Measurements from ENCODE around the gene ZMYND19. TPM values are rescaled to one million over a fixed set of nuclear protein-coding genes. Genes with fewer than 3 reads are reported as not detected.

The ZMYND19 gene
- total and polyA plus RNA-seq, 2 of the 8 experiments (the other 6 are each of a cell fraction or from before 2014, with no cell fraction given): 42.4 to 58.7 TPM

- TF ChIP-seq, protein P1, sequence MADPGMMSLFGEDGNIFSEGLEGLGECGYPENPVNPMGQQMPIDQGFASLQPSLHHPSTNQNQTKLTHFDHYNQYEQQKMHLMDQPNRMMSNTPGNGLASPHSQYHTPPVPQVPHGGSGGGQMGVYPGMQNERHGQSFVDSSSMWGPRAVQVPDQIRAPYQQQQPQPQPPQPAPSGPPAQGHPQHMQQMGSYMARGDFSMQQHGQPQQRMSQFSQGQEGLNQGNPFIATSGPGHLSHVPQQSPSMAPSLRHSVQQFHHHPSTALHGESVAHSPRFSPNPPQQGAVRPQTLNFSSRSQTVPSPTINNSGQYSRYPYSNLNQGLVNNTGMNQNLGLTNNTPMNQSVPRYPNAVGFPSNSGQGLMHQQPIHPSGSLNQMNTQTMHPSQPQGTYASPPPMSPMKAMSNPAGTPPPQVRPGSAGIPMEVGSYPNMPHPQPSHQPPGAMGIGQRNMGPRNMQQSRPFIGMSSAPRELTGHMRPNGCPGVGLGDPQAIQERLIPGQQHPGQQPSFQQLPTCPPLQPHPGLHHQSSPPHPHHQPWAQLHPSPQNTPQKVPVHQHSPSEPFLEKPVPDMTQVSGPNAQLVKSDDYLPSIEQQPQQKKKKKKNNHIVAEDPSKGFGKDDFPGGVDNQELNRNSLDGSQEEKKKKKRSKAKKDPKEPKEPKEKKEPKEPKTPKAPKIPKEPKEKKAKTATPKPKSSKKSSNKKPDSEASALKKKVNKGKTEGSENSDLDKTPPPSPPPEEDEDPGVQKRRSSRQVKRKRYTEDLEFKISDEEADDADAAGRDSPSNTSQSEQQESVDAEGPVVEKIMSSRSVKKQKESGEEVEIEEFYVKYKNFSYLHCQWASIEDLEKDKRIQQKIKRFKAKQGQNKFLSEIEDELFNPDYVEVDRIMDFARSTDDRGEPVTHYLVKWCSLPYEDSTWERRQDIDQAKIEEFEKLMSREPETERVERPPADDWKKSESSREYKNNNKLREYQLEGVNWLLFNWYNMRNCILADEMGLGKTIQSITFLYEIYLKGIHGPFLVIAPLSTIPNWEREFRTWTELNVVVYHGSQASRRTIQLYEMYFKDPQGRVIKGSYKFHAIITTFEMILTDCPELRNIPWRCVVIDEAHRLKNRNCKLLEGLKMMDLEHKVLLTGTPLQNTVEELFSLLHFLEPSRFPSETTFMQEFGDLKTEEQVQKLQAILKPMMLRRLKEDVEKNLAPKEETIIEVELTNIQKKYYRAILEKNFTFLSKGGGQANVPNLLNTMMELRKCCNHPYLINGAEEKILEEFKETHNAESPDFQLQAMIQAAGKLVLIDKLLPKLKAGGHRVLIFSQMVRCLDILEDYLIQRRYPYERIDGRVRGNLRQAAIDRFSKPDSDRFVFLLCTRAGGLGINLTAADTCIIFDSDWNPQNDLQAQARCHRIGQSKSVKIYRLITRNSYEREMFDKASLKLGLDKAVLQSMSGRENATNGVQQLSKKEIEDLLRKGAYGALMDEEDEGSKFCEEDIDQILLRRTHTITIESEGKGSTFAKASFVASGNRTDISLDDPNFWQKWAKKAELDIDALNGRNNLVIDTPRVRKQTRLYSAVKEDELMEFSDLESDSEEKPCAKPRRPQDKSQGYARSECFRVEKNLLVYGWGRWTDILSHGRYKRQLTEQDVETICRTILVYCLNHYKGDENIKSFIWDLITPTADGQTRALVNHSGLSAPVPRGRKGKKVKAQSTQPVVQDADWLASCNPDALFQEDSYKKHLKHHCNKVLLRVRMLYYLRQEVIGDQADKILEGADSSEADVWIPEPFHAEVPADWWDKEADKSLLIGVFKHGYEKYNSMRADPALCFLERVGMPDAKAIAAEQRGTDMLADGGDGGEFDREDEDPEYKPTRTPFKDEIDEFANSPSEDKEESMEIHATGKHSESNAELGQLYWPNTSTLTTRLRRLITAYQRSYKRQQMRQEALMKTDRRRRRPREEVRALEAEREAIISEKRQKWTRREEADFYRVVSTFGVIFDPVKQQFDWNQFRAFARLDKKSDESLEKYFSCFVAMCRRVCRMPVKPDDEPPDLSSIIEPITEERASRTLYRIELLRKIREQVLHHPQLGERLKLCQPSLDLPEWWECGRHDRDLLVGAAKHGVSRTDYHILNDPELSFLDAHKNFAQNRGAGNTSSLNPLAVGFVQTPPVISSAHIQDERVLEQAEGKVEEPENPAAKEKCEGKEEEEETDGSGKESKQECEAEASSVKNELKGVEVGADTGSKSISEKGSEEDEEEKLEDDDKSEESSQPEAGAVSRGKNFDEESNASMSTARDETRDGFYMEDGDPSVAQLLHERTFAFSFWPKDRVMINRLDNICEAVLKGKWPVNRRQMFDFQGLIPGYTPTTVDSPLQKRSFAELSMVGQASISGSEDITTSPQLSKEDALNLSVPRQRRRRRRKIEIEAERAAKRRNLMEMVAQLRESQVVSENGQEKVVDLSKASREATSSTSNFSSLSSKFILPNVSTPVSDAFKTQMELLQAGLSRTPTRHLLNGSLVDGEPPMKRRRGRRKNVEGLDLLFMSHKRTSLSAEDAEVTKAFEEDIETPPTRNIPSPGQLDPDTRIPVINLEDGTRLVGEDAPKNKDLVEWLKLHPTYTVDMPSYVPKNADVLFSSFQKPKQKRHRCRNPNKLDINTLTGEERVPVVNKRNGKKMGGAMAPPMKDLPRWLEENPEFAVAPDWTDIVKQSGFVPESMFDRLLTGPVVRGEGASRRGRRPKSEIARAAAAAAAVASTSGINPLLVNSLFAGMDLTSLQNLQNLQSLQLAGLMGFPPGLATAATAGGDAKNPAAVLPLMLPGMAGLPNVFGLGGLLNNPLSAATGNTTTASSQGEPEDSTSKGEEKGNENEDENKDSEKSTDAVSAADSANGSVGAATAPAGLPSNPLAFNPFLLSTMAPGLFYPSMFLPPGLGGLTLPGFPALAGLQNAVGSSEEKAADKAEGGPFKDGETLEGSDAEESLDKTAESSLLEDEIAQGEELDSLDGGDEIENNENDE (IDR thresholded peaks at IDR 0.05; ENCODE audit: insufficient replicate concordance, low read length): no peak
- no peak for TF ChIP-seq TEAD4 (IDR thresholded peaks at IDR 0.05; ENCODE audit: low read depth, low read length)
- TF ChIP-seq POU5F1 (IDR thresholded peaks at IDR 0.05; ENCODE audit: low read depth, low read length): no peak
- no peak for TF ChIP-seq MAFK (IDR thresholded peaks at IDR 0.05; ENCODE audit: low read depth, low read length)
- TF ChIP-seq TAF7 (optimal IDR thresholded peaks at IDR 0.05; ENCODE audit: borderline replicate concordance, low read depth, low read length): no peak
- TF ChIP-seq KDM5A (IDR thresholded peaks at IDR 0.05; ENCODE audit: low read length): no peak
These were observed 6.4 kb downstream of the ZMYND19 start (continued) for GRCh38 chr9:137583957-137584356.

Measured in H1 (cell line).